ENCODE data around the gene MYO1D. TPM values are rescaled to one million over a fixed set of nuclear protein-coding genes. Genes with fewer than 3 reads are reported as not detected.
A peak's percentile ranks its signal among the peaks of the same experiment; 100 is the strongest.

MYO1D gene
- total RNA-seq, 1 experiment from 2014 or later, result 29.9 TPM

GRCh38 chr17:32504166-32504990 is 372.5 kb downstream of the MYO1D start (continued):
- TF ChIP-seq ZMAT4 (CRISPR knock-in tag; IDR thresholded peaks at IDR 0.05) (no peak), ELF4 (CRISPR knock-in tag; IDR thresholded peaks at IDR 0.05; ENCODE audit: low read depth) (no peak), IRF1 (CRISPR knock-in tag; IDR thresholded peaks at IDR 0.05) (no peak), ZNF317 (CRISPR knock-in tag; IDR thresholded peaks at IDR 0.05; ENCODE audit: borderline replicate concordance, low read depth) (no peak), TEAD4 (CRISPR knock-in tag; IDR thresholded peaks at IDR 0.05) (no peak), TEAD1 (CRISPR knock-in tag; IDR thresholded peaks at IDR 0.05) (no peak), SP1 (CRISPR knock-in tag; conservative IDR thresholded peaks at IDR 0.05) (no peak), E2F5 (CRISPR knock-in tag; IDR thresholded peaks at IDR 0.05) (no peak), NR2C2 (CRISPR knock-in tag; IDR thresholded peaks at IDR 0.05) (no peak), FOXP4 (CRISPR knock-in tag; IDR thresholded peaks at IDR 0.05) (no peak)

GRCh38 chr17:32503251-32504165 is 373.4 kb downstream of the MYO1D start:
- Mint-ChIP-seq H3K4me1 (peaks cover 9% of the 10 kb centered on the region), H3K4me3 (no peak overlapping the region), H3K27ac (peak overlapping the region; percentile 38; the same call in 1 of the 2 replicates), H3K27me3 (ENCODE audit: low read depth) (no peaks in the 10 kb centered on the region), H3K9me3 (no peaks in the 10 kb centered on the region), H3K36me3 (no peaks in the 10 kb centered on the region)
- POLR2A ChIA-PET, result no interaction called here
- TF ChIP-seq NR2C2 (CRISPR knock-in tag; IDR thresholded peaks at IDR 0.05) (no peak), CTCF (IDR thresholded peaks at IDR 0.05) (no peak), PRDM15 (CRISPR knock-in tag; IDR thresholded peaks at IDR 0.05) (no peak), USF2 (CRISPR knock-in tag; IDR thresholded peaks at IDR 0.05) (no peak), ATF3 (CRISPR knock-in tag; conservative IDR thresholded peaks at IDR 0.05) (no peak), FOXP4 (CRISPR knock-in tag; IDR thresholded peaks at IDR 0.05) (no peak), TCF7 (CRISPR knock-in tag; IDR thresholded peaks at IDR 0.05; ENCODE audit: low read depth) (no peak)
- ATAC-seq, result no peak
- CTCF ChIA-PET, result no interaction called here
- no peak for DNase-seq (ENCODE audit: low spot score)
